Mammary epithelial cell (primary cell): ENCODE results near the gene CCDC80.

Experiments used
- CTCF ChIP-seq, 2 donors: IDR thresholded peaks in 1 of 2; conservative IDR thresholded peaks in 1 of 2; 2 replicates each; pipeline ENCODE4 v1.5.1; 2011 to 2012; ENCODE audit warnings: inconsistent platforms in 2 of 2, low read length in 2 of 2, mild to moderate bottlenecking in 2 of 2, control low read depth in 1 of 2, low read depth in 1 of 2; ENCODE audit not compliant: insufficient read depth in 1 of 2; ENCODE audit errors: extremely low read depth in 1 of 2
- EZH2 ChIP-seq: IDR thresholded peaks from 2 replicates; pipeline ENCODE4 v1.6.1; 2012; ENCODE audit warnings: low read length, inconsistent platforms, borderline replicate concordance

GRCh38 chr3:112689989-112690388, 49.0 kb upstream of the CCDC80 start:
- TF ChIP-seq CTCF (conservative IDR thresholded peaks at IDR 0.05 in 1 of 2, IDR thresholded peaks at IDR 0.05 in 1 of 2; ENCODE audit: extremely low read depth in 1 of 2, insufficient read depth in 1 of 2, low read depth in 1 of 2, low read length in 2 of 2) (no peak), EZH2 (no peak)
